ENCODE data around the gene CD3G. TPM values are rescaled to one million over a fixed set of nuclear protein-coding genes. Genes with fewer than 3 reads are reported as not detected.

Gene CD3G
- 1 to 10 TPM; 4.7 to 7.0 (median 5.4) TPM for total RNA-seq

DNA sequence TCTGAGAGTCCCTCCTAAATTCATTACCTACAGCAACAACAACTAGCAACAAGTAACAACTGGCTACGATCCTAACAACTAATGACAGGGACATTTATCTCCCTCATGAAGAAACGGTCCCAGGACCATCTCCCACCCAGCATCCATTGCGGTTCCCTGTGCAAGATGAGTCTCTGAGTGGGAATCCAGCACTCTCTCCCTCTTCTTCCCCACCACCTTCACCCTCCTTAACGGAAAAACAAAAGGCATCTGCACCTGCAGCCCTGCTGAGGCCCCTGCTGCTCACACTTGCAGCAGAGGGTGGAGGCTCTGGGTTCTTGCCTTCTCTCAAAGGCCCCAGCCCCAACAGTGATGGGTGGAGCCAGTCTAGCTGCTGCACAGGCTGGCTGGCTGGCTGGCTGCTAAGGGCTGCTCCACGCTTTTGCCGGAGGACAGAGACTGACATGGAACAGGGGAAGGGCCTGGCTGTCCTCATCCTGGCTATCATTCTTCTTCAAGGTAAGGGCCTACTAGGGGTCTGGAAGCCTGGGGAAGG lies at the start of gene CD3G:
TSS of gene CD3G (plus strand) at position 364 of the 535 bp plus-strand sequence. CDS start at position 444, 80 bp downstream.
- TF ChIP-seq POLR2A (IDR thresholded peaks at IDR 0.05), result peak; percentile 19 to 37
- TF ChIP-seq, protein P1, sequence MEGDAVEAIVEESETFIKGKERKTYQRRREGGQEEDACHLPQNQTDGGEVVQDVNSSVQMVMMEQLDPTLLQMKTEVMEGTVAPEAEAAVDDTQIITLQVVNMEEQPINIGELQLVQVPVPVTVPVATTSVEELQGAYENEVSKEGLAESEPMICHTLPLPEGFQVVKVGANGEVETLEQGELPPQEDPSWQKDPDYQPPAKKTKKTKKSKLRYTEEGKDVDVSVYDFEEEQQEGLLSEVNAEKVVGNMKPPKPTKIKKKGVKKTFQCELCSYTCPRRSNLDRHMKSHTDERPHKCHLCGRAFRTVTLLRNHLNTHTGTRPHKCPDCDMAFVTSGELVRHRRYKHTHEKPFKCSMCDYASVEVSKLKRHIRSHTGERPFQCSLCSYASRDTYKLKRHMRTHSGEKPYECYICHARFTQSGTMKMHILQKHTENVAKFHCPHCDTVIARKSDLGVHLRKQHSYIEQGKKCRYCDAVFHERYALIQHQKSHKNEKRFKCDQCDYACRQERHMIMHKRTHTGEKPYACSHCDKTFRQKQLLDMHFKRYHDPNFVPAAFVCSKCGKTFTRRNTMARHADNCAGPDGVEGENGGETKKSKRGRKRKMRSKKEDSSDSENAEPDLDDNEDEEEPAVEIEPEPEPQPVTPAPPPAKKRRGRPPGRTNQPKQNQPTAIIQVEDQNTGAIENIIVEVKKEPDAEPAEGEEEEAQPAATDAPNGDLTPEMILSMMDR (IDR thresholded peaks at IDR 0.05), result no peak
- Histone ChIP-seq H3K4me3 (peak within 1 kb of the TSS; percentile 26 to 42 (median 30)), H3K27ac (peak within 1 kb of the TSS; percentile 42 to 76 (median 69)), H3K27me3 (no peaks in the 10 kb centered on the region), H3K9me3 (no peaks in the 10 kb centered on the region), H3K36me3 (no peaks in the 10 kb centered on the region), H3K4me1 (no peaks in the 10 kb centered on the region)
- DNase-seq, result peak in 2 of 3 donors; percentile 59 to 77

DNA sequence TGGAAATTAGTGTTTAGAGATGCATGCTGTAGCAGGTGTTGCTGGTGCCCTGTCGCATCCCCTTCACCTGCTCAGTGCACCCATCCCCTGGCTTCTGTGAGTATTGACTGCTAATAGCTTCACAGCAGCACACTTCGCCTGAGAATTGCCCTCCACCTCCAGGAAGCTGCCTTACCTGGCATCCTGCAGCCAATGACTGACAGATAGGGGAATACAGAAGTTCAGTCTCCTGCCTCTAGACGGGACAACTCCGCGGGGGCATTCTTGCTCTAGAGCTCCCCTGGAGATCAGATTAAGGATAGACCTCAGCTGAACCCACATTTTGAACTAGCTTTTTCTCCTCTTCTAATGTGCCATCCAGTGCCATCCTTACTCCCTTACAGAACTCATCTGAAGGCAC lies 48.9 kb upstream of the CD3G start:
- Histone ChIP-seq H3K4me3 (no peak overlapping the region), H3K27ac (no peak overlapping the region)
- TF ChIP-seq POLR2A (IDR thresholded peaks at IDR 0.05), result no peak
- TF ChIP-seq, protein P1 (IDR thresholded peaks at IDR 0.05), result no peak

GRCh38 chr11:118295815-118296454 lies 48.2 kb upstream of the CD3G start:
- no peaks in the 10 kb centered on the region for H3K9me3 ChIP-seq
- no peak overlapping the region for H3K4me3 ChIP-seq
- no peak overlapping the region for H3K27ac ChIP-seq
- TF ChIP-seq, protein P1 (IDR thresholded peaks at IDR 0.05), result peak; percentile 22 to 80 (median 70)
- TF ChIP-seq POLR2A (IDR thresholded peaks at IDR 0.05), result no peak
- H3K36me3 ChIP-seq, result no peaks in the 10 kb centered on the region
- H3K27me3 ChIP-seq, result no peaks in the 10 kb centered on the region
- DNase-seq, result peak in 1 of 3 donors; percentile 71
- H3K4me1 ChIP-seq, result no peaks in the 10 kb centered on the region

More for the DNA sequence above, 48.9 kb upstream of the CD3G start:
- no peaks in the 10 kb centered on the region for H3K9me3 ChIP-seq
- DNase-seq, result no peak
- H3K27me3 ChIP-seq, result no peaks in the 10 kb centered on the region
- no peaks in the 10 kb centered on the region for H3K4me1 ChIP-seq
- H3K36me3 ChIP-seq, result no peaks in the 10 kb centered on the region

DNA sequence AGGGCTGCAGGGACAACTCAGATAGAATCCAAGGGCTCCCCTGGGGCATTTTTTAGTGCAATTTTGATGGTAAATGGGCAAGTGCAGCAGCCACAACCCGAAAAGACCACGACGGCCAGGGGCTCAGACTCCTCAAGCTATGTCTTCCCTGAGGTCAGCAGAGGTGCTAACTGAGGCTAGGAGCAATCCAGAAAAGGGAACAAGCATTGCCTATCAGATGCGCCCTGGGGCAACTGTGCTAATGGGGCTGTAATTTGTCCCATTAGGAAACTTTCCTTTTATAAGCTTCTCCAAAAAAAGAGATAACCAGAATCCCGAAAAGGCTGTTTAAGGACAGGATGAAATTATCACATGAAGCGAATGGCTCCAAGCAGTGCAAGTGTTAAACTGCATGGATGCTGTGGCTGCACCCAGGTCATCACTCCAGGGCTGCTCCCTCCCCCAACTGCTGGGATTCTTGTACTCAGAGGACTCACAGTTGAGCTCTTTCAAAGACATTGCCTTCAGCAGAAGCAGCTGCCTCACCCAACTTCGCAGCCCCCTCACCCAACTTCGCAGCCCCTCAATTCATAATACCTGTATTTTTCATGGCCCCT lies 42.4 kb upstream of the CD3G start:
- DNase-seq, result no peak
- Histone ChIP-seq H3K9me3 (no peaks in the 10 kb centered on the region), H3K36me3 (no peaks in the 10 kb centered on the region), H3K27ac (no peak overlapping the region), H3K27me3 (no peaks in the 10 kb centered on the region), H3K4me3 (no peak overlapping the region), H3K4me1 (no peaks in the 10 kb centered on the region)
- TF ChIP-seq POLR2A (IDR thresholded peaks at IDR 0.05), result no peak
- TF ChIP-seq, protein P1 (IDR thresholded peaks at IDR 0.05), result no peak

DNA sequence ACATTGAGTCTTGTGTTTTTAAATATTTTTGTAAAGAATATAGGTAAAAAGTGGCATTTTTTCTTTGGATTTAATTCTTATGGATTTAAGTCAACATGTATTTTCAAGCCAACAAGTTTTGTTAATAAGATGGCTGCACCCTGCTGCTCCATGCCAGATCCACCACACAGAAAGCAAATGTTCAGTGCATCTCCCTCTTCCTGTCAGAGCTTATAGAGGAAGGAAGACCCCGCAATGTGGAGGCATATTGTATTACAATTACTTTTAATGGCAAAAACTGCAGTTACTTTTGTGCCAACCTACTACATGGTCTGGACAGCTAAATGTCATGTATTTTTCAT lies 39.9 kb upstream of the CD3G start:
- Histone ChIP-seq H3K9me3 (no peaks in the 10 kb centered on the region), H3K36me3 (no peaks in the 10 kb centered on the region), H3K4me3 (peak overlapping the region in 1 of 4 donors; percentile 37), H3K27ac (peak overlapping the region in 3 of 4 donors; percentile 68 to 73 (median 72)), H3K27me3 (no peaks in the 10 kb centered on the region), H3K4me1 (no peaks in the 10 kb centered on the region)
- DNase-seq, result no peak
- no peak for TF ChIP-seq POLR2A (IDR thresholded peaks at IDR 0.05)
- TF ChIP-seq, protein P1 (IDR thresholded peaks at IDR 0.05), result no peak
